Head of caudate nucleus (tissue), 42 donors: ENCODE measurements around the gene DNAJC28.
"Not testable (repeated sequence)": the region's sequence is repeated elsewhere in the genome, so short reads cannot be mapped to it uniquely, and the experiment has no call there.

ENCODE experiments used
- DNase-seq, 42 donors: peaks; one replicate each; pipeline versions ENCODE4 v3.0.0 to v3.0.0-alpha.2; 2020 to 2021; ENCODE audit warnings: mixed read lengths in 7 of 42
- intact Hi-C: fragments of 100-400 bp; cut with DNase I; formaldehyde crosslinking; loops from one replicate; pipeline ENCODE4 v1.15.0; 2022

Gene DNAJC28

DNA sequence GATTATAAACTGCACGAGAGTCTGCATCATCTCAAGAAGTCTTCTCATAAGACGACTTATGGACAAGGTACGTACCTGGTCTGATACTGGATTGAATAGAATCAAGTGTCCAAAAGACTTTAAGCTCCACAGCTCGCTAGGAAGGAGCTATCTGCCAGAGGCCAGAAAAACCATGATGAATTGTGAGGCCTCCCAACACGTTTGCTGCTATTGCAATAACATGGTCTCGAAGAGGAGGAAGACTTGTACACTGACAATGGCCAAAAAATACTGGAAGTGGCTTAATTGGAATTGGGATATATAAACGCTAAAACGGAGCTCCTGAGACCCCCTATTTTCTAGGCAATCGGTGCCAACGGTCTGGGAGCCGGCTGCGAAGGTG, 534 bp downstream of the DNAJC28 start:
- intact Hi-C loops = no loop called here
- peak in 2 of 42 donors; percentile 8 to 38 for DNase-seq

DNA sequence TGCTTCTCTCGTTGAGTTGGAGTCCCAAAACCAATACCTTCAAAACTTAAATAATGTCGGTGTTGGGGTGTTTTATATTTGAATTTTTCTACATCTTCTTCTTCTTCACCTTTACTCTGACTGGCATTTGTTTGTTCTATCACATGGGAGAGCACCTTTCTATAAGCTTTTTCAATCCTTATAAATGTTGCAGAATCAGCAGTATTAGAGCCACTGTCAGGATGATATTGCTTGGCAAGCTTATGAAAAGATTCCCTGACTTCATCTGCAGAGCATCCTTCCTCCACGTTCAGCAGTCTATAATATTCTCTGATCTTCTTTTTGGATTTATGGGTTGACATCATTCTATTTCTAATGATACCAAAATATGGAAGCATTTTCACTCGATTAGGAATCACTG, 2.6 kb downstream of the DNAJC28 start:
- no peak for DNase-seq
- intact Hi-C loops = no loop called here

DNA sequence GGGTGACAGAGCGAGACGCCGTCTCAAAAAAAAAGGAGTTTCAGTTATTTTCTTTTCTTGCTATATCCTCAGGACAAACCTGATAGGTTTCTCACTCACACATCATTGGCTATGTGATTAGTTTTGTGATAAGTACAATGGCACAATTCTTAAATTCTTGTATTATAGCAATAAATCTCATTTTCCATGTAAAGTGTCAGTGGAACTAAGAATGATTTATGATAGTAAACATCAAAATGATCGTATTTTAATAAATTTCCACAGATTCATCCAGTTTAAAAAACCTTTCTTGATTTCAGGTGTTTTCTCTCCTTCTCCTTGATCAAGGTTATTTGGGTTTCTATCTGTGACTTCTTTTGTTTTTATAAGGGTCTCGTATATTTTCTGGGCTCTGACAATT, 3.5 kb downstream of the DNAJC28 start:
- intact Hi-C loops = no loop called here
- DNase-seq = no peak

DNA sequence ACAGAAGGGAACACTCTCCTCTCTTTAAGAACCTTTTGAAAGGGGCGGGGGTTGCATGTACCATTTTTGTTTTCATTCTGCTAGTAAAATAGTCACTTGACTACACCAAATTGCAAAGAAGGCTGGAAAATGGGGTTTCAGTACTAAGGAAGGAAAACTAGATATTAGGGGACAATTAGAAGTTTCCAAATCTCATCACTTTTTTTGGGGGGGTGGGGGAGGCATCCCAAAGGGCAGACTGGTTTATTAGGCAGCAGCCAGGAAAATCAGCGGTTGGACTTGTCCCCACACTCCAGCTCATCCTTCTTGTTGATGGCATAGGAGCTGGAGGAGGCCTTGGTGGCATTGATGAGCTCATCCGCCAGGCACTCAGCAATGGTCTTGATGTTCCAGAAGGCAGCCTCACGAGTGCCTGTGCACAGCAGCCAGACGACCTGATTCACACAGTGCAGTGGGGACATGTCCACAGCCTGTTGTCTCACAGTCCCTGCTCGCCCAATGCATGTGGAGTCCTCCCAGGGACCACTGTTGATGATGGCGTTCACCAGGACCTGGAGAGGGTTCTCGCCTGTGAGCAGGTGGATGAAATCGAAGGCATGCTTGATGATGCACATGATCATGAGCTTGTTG, 10.1 kb downstream of the DNAJC28 start:
- no peak for DNase-seq
- intact Hi-C loops = loop anchor here (5.0 kb wide), 1 partner anchor 61 kb away; the partner anchor contains the start of genes GART and SON

DNA sequence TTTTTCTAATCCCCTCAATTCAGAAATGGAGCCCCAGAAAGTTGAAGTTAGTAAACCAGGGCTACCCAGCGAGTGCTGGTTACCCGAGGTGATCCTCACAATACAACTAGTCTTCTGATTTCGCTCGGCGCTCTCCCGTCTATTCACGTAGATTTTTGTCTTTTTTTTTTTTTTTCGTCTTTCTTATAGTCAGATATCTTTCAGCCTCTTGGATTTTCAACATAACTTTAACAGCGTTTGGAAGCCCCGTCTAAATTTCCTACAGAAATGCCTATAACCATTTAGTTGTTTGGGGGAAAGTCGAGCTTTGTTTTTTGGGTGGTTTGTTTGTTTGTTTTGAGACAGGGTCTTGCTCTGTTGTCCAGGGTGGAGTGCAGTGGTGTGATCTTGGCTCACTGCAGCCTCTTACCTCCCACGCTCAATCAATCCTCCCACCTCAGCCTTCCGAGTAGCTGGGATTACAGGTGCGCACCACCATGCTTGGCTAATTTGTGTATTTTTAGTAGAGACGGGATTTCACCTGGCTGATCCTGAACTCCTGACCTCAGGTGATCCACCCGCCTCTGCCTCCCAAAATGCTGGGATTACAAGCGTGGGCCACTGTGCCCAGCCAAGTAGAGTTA, 10.9 kb downstream of the DNAJC28 start:
- peak in 11 of 42 donors; percentile 5 to 45 (median 13) for DNase-seq
- intact Hi-C loops = loop anchor here (5.0 kb wide), 1 partner anchor 62 kb away; the partner anchor contains the start of genes GART and SON

DNA sequence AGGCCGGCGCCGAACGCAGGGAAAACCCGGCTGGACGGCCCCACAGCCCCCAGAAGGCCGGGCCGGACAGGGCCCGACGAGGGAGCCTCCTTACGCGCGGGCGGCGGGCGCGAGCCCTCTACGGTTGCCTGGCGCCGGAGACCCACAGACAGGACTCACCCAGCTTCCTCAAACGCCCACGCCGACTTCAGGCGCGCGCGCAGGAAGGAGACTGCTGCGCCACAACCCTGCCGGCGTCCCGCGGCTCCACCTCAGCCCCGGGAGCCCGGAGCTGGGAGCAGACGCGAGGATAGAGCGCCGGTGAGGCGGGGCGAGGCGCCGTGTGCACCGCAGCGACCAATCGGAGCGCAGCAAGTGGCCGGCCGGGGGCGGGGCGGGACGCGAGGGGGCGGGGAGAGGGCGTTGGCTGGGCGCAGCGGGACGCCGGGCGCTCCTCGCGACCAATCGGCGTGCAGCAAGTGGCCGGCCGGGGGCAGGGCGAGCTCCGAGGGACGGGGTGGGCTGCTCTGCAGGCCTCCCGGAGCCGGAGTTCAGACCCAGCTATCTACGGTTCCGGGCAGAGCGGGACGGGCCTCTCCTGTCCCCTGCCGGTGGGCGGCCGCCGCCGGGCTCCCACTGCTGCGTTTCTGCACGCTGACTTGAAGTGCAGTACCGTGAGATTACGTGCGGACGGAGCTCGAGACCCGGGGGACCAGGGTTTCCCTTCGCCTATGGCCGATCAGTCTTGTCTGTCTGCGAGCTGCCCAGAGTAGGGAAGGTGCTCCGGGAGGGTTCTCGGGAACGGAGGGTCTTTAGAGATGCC, 11.6 kb downstream of the DNAJC28 start, which contains the start of gene TMEM50B:
TSS of gene TMEM50B (minus strand) at position 296 of the 802 bp plus-strand sequence. CDS start 11,089 bp downstream, outside the sequence.
- peak; percentile 86 to 99 (median 97) for DNase-seq
- intact Hi-C loops = loop anchor here (5.0 kb wide), 1 partner anchor 62 kb away; the partner anchor contains the start of genes GART and SON

DNA sequence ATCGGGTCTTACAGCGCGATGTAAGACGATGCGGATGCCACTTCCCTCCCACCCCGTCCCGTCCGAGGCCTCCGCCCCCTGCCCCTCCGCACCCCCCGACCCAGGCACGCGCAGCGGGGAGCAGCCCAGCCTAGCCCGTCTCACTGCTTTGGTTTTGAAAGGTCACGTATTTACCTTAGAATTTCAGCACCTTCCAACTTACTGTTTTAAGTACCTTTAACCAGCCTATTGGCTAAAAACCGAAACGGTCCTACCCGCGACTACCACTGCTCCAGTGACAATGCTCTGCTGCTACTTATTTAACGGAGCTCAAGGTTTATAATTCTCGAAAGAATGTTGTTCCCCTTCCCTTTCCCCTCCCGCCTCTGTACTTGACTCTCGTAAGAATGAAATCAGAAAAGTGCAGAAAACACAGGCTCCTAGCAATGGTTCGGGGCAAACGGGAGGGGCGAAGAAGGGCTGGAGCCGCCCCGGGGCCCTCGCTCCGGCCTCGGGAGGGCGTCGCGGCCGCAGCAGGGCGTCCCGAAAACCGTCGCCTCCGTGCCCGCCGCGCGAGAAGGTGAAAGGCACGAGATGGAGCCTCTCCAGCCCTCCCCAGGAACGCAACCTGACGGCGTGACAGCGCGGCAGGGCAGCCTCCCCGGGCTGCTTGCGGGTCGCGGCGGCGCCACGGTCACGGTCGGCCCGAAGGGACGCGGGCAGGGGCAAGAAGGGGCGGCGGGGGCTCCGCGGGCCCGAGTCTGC, 12.4 kb downstream of the DNAJC28 start:
- intact Hi-C loops = no loop called here
- DNase-seq = peak in 33 of 42 donors; percentile 7 to 65 (median 32)

DNA sequence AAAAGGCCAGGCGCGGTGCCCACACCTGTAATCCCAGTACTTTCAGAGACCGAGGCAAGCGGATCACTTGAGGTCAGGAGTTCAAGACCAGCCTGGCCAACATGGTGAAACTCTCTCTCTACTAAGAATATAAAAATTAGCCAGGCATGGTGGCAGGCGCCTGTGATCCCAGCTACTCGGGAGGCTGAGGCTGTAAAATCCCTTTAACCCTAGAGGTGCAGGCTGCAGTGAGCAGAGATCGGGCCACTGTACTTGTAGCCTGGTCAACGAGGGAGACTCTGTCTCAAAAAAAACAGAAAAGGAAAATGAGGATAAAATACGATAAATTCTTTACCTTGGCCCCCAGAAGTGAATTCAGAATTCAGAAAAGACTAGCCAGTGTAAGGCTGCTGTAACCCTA, 13.3 kb downstream of the DNAJC28 start:
- DNase-seq = no peak
- intact Hi-C loops = no loop called here

DNA sequence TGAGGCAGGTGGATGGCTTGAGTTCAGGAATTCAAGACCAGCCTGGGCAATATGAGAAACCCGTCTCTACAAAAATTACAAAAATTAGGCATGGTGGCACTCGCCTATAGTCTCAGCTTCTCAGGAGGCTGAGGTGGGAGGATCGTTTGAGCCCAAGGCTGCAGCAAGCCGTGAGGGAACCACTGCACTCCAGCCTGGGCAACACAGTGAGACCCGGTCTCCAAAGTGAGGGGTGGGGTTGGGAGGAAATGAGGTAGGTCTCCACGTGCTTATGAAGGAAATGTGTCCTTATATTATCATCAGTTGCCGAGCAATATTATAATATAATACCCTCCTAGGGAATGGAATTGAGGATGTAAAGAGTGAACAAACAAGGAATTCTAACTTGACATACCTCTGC, 14.4 kb downstream of the DNAJC28 start:
- intact Hi-C loops = no loop called here
- DNase-seq = no peak

DNA sequence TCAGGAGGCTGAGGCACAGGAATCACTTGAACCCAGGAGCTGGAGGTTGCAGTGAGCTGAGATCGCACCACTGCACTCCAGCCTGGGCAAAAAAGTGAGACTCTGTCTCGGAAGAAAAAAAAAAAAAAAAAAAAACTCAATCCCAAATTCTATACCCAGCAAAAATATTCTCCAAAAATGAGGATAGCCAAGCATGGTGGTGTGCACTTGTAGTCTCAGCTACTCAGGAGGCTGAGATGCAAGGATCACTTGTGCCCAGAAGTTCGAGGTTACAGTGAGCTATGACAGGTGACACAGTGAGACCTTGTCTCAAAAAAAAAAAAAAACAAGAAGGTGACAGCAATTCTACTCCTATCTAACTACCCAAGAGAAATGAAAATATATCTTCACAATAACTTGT, 18.2 kb downstream of the DNAJC28 start:
- no peak for DNase-seq
- intact Hi-C loops = no loop called here

DNA sequence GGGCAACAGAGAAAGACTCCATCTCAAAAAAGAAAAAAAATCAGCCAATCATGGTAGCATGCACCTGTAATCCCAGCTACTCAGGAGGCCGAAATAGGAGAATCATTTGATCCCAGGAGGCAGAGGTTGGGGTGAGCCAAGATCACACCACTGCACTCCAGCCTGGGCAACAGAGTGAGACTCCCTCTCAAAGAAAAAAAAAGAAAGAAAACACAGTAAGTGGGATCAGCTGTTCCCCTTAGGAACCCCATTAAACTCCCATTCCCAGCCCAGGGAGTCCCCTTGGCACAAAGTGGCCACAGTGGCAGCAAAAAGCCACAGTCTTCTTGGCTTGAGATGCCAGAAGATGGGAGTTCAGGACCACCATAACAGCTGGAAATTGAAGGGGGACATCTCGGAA, 20.8 kb downstream of the DNAJC28 start:
- intact Hi-C loops = no loop called here
- no peak for DNase-seq

DNA sequence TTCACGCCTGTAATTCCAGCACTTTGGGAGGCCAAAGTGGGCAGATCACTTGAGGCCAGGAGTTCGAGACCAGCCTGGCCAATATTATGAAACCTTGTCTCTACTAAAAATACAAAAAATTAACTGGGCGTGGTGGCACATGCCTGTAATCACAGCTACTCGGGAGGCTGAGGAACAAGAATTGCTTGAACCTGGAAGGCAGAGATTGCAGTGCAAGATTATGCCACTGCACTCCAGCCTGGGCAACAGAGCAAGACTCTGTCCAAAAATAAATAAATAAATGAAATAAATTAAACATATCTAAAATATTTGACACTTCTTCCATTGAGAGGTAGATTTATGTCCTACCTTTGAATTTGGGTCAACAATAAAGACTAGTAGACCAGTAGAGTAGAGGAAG, 22.3 kb downstream of the DNAJC28 start:
- intact Hi-C loops = not testable (repeated sequence)
- peak in 1 of 42 donors; percentile 0 for DNase-seq

DNA sequence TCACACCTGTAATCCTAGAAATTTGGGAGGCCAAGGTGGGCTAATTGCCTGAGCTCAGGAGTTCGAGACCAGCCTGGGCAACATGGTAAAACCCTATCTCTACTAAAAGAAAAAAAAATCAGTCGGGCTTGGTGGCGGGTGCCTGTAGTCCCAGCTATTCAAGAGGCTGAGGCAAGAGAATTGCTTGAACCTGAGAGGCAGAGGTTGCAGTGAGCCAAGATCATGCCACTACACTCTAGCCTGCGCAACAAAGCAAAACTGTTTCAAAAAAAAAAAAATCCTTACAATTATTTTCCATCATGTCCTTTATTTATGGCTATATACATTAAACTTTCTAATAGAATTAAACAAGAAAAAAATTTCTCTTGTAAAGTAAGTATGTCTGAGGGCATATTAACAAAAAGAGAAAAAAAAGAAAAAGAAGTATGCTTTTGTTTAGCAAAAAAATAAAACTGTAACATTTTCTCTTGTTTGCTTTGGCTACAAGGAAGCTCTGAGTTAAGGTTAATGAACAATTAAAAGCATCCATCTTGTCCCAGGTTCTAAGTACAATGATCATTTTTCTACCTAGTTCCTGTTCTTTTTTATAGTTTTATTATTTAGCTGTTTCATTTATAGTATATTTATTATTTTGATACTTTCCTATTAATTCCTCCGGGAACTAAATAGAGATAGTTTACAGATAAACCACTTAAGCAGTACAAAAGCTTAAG, 29.8 kb downstream of the DNAJC28 start:
- no peak for DNase-seq
- intact Hi-C loops = no loop called here

DNA sequence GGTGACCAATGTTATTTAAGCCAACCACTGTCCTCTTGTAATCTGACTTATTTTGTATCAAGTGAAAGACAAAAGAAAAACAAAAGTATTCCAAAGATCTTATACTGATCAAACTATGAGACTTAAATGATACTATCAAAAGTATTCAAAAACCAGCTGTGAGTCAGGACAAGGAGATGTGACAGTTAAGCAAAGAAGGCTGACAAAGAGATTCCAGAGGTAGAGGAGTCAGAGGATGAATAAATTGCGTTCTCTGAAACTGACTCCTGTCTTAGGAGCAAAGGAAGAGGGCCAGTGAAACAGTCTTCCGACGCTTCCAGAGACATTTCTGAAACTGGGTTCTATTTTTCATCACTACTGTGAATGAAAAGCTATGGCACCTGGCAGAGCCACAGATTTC, 32.7 kb downstream of the DNAJC28 start:
- intact Hi-C loops = no loop called here
- no peak for DNase-seq

DNA sequence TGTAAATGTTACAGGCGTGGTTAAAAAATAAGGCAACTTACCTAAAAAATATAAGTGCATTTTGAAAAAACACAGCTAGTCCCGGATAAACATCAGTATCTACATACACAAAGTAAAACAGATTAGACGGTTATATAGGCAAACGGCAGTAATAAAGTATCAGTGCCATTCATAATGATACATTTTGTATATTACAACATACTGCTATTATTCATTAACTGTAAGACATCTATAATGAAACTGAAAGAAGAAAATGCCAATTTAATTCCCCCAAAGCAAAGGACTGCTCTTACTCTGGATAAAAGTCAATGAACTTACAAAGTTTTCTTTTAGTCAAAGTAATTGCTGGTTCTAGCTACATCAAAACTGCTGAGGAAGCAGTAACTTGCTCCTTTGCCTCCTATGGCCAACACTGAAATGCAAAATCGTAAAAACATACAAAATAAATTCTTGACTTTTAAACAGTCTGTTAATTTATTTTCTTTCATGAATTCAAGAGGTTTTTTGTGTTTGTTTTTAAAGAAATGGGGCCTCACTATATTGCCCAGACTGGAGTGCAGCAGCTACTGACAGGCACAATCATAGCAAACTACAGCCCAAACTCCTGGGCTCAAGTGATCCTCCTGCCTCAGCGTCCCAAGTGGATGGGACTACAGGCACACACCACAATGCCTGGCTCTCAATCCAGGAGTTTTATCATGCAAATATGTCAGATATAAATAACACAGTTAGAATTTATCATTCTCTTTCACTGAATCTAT, 35.6 kb downstream of the DNAJC28 start:
- no peak for DNase-seq
- intact Hi-C loops = no loop called here

DNA sequence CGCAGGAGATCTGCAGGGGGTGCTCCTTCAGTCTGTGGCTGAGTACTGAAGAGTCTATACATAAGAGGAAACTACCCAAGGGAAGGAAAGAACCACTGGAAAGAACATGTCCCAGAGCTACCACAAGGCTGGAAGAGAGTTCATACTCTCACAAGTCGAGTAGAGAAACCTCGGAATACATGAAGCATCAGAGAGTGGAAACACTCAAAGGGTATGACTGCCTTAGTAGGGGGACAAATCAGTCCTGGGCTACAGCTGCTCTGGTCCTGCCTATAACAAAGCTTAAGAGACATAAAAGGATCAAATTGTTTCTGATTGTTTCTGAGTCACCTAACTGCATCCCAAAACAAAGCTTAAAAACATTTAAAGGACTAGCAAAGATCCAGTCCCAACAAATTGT, 39.2 kb downstream of the DNAJC28 start:
- intact Hi-C loops = no loop called here

DNA sequence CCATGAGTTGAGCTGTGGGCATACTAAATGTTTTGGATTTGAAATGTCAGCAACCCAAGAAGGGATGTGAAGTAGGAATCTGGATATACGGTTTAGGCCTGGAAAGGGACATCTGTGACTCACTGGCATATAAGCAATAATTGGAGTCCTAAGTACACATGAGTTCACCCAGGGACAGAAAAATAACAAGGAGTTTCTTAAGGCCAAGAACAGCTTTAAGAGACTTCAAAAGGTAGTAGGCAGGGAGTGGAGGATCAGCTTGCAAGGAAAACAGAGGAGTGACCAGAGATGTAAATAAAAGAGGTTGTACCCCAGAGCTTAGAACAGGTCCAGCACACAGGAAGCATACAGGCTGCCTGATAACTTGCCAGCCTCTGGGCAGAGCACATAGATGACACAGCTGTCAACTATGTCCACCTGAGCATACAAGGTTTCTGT, 39.9 kb downstream of the DNAJC28 start:
- intact Hi-C loops = no loop called here
- DNase-seq = no peak

More for the DNA sequence above, 39.2 kb downstream of the DNAJC28 start:
- DNase-seq = no peak

DNA sequence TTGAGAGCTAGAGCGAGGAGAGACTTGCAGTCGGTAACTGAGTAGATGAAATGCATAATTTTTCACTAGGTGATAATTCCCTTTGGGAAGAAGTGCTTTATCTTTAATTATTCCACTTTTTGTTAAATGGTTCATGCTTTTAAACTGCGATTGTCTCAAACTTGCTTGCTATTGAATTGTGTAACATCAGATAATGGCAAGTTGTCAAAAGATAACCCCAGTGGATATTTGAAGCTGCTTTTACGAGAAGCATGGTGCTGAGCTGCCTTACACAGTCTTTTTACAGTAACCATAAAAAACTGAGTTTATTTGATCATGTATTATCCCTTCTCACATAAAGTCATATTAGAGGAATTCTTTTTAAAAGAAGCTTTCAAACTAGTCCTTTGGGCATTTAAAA, 41.9 kb downstream of the DNAJC28 start:
- peak in 1 of 42 donors; percentile 1 for DNase-seq
- intact Hi-C loops = loop anchor here (10.0 kb wide), 1 partner anchor 615 kb away; no protein-coding TSS in a partner anchor
